PC-3 (cell line): ENCODE measurements around the gene SNX22.

ENCODE experiments used
- EZH2 ChIP-seq: fragments of 300-600 bp; sonication (generic); IDR thresholded peaks from one replicate; pipeline ENCODE4 v1.6.1; 2017; ENCODE audit warnings: antibody characterized with exemption, mild to moderate bottlenecking, low read length; ENCODE audit not compliant: unreplicated experiment
- EZH2phosphoT487 ChIP-seq: fragments of 300-600 bp; sonication (generic); IDR thresholded peaks from 2 replicates; pipeline ENCODE4 v1.6.1; 2018; ENCODE audit warnings: mild to moderate bottlenecking, antibody characterized with exemption, low read length, borderline replicate concordance
- TF ChIP-seq, protein P1 (sequence below): fragments of 300-600 bp; sonication (generic); conservative IDR thresholded peaks from 2 replicates; pipeline ENCODE4 v1.5.1; 2017; ENCODE audit warnings: antibody characterized with exemption, low read depth, mild to moderate bottlenecking, low read length

DNA sequence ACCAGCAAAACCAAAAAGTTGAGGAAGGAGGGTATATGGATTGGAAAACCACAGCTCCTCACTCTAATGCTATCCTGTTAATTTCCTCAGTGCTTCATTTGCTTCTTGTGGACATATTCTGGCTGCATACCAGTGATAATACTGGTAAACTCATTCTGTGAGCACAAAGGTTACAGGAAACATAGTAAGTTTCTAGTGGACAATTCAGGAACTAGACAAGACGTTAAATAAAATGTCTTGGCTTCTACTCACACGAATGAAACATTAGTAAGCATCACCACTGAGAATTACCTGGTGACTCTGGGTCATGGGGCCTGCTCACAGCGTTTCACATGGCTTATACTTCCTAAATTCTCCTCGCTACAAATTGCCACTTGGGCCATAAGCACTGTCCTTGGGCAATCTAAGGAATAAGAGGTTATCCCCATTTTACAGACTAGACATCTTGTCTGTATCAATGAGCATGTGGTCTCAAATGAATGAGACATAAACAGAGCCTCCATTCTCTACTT, 31.4 kb downstream of the SNX22 start:
- TF ChIP-seq, protein P1, sequence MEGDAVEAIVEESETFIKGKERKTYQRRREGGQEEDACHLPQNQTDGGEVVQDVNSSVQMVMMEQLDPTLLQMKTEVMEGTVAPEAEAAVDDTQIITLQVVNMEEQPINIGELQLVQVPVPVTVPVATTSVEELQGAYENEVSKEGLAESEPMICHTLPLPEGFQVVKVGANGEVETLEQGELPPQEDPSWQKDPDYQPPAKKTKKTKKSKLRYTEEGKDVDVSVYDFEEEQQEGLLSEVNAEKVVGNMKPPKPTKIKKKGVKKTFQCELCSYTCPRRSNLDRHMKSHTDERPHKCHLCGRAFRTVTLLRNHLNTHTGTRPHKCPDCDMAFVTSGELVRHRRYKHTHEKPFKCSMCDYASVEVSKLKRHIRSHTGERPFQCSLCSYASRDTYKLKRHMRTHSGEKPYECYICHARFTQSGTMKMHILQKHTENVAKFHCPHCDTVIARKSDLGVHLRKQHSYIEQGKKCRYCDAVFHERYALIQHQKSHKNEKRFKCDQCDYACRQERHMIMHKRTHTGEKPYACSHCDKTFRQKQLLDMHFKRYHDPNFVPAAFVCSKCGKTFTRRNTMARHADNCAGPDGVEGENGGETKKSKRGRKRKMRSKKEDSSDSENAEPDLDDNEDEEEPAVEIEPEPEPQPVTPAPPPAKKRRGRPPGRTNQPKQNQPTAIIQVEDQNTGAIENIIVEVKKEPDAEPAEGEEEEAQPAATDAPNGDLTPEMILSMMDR = no peak
- TF ChIP-seq EZH2phosphoT487 (no peak), EZH2 (no peak)
